Stimulated activated CD4-positive, alpha-beta T cell treated with anti-CD3 and anti-CD28 coated beads, TNF-alpha, amount 100 ng/mL, for 48 hours (primary cell): ENCODE measurements around the gene ABL2.
A peak's percentile ranks its signal among the peaks of the same experiment; 100 is the strongest.
"Not testable (repeated sequence)": the region's sequence is repeated elsewhere in the genome, so short reads cannot be mapped to it uniquely, and the experiment has no call there.

ENCODE experiments used
- DNase-seq, 3 donors: peaks; one replicate each; pipeline ENCODE4 v3.0.0-alpha.2; 2020; ENCODE audit warnings: low read depth in 3 of 3

ABL2 gene

GRCh38 chr1:179229214-179230140 is at the start of gene ABL2:
Gene ABL2 (minus strand): TSS chr1:179229677. CDS start chr1:179229397, 280 bp downstream.
- peak; percentile 13 to 21 (median 17) for DNase-seq

- no peak for DNase-seq
Measured at GRCh38 chr1:179278920-179279319, 49.4 kb upstream of the ABL2 start.

GRCh38 chr1:179274424-179274823 is 44.9 kb upstream of the ABL2 start:
- not testable (repeated sequence) for DNase-seq

GRCh38 chr1:179269071-179269470 is 39.6 kb upstream of the ABL2 start:
- DNase-seq: no peak

GRCh38 chr1:179264507-179264906 is 35.0 kb upstream of the ABL2 start:
- no peak for DNase-seq

- DNase-seq: no peak
Measured at GRCh38 chr1:179263121-179263520, 33.6 kb upstream of the ABL2 start.

- DNase-seq: no peak
Measured at GRCh38 chr1:179262183-179262582, 32.7 kb upstream of the ABL2 start.

GRCh38 chr1:179253286-179253972 is 24.0 kb upstream of the ABL2 start:
- DNase-seq: no peak

GRCh38 chr1:179252606-179253005 is 23.1 kb upstream of the ABL2 start:
- no peak for DNase-seq

GRCh38 chr1:179251675-179252074 is 22.2 kb upstream of the ABL2 start:
- DNase-seq: no peak

GRCh38 chr1:179247923-179248322 is 18.4 kb upstream of the ABL2 start:
- DNase-seq: no peak

GRCh38 chr1:179245426-179245825 is 15.9 kb upstream of the ABL2 start:
- not testable (repeated sequence) for DNase-seq

- DNase-seq: no peak
Measured at GRCh38 chr1:179241530-179242097, 12.1 kb upstream of the ABL2 start.

- no peak for DNase-seq
Measured at GRCh38 chr1:179237222-179237621, 7.7 kb upstream of the ABL2 start.

- DNase-seq: no peak
Measured at GRCh38 chr1:179234863-179235262, 5.4 kb upstream of the ABL2 start.

GRCh38 chr1:179231923-179232322 is 2.4 kb upstream of the ABL2 start:
- no peak for DNase-seq

- DNase-seq: no peak
Measured at GRCh38 chr1:179230721-179231120, 1.2 kb upstream of the ABL2 start.

GRCh38 chr1:179230251-179230650 is 774 bp upstream of the ABL2 start:
- no peak for DNase-seq

- DNase-seq: peak in 1 of 3 donors; percentile 36
Measured at GRCh38 chr1:179228783-179229213, 679 bp downstream of the ABL2 start.

- no peak for DNase-seq
Measured at GRCh38 chr1:179226738-179227137, 2.7 kb downstream of the ABL2 start.

GRCh38 chr1:179224466-179224865 is 5.0 kb downstream of the ABL2 start:
- not testable (repeated sequence) for DNase-seq

- DNase-seq: not testable (repeated sequence)
Measured at GRCh38 chr1:179221121-179221520, 8.4 kb downstream of the ABL2 start.
